Activated CD8-positive, alpha-beta memory T cell treated with anti-CD3 and anti-CD28 coated beads, Interleukin-2, amount 50 U/mL, for 24 hours (primary cell): ENCODE data around the gene AP5Z1.

Experiments used
- DNase-seq: peaks from one replicate; pipeline ENCODE4 v3.0.0-alpha.2; 2020; ENCODE audit errors: extremely low read depth

Gene AP5Z1

DNA sequence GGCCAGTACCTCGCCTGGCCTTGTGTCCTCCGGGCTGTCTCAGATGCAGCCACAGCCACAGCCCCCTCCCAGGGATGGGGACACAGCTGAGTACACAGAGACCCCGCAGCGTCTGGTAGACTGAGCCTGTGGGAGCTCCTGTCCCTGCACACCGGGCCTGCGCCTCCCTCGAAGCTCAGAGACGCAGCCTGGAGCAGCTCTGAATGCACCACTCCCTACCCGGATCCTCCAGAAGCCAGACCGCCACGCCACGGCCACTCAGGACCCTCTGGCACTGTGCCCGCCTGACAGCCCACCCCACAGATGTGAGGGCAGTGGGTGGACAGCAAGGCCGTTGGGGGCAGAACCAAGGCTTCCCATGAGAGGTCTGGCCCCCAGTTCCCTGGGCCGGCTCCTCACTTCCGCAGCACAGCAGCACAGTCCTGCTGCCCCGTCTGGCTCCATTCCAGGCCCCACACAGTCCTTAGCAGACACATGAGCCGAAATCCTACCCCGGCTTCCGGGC, 45.6 kb downstream of the AP5Z1 start:
- no peak for DNase-seq

DNA sequence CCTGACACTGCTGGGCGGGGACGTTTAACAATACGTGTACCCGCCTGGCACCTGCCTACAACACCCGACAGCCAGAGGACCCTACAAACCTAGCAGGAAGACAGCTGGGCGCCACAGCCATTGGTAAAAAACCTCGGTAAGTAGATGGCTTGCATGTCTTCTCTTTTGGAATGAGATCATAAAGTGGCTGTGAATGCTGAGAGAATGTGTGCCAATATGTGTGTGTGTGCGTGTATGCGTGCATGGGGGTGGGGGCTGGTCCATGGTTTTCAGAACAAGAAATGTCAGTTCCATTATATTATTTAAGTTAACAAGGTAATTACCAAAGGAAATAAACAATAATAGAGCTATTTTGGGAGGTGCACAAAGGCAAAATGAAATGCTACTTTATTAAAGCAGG, 47.3 kb downstream of the AP5Z1 start:
- DNase-seq = no peak

GRCh38 chr7:4823441-4824119, 48.2 kb downstream of the AP5Z1 start:
- no peak for DNase-seq

DNA sequence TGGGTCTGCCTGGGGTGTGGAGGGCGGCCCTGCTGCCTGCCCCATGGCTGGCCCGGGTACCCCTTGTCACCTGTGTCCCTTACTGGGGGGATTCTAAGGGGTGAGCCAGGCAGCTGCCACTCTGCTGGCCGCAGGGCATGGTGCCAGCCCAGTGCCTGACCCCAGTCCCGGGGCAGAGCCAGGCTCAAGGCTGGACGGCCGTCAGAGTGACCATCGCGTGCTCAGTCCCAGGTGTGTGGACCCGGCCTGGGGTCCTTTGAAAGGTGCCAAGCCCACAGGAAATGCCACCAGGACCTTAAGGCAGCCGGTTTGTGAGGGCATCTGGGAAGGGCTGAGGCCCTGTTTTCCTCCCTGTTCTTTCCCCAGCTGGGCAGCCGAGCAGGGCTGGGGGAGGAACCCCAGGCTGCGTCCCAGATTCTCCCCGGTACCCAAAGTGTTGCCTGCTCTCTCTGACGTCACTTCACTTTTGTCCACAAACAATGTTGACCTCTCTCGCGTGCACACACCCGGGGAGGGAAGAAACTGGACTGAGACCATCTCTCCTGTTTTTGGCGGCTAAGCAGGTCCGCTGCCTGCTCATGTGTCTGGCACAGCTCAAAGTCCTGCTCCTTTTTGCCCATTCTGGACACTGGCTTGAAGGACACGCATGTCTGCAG, 48.8 kb downstream of the AP5Z1 start:
- no peak for DNase-seq

GRCh38 chr7:4825081-4825480, 49.7 kb downstream of the AP5Z1 start:
- DNase-seq = no peak

GRCh38 chr7:4828720-4829383, 53.4 kb downstream of the AP5Z1 start:
- no peak for DNase-seq

- DNase-seq = peak; percentile 18
Observed at GRCh38 chr7:4830176-4830575, 54.8 kb downstream of the AP5Z1 start.

DNA sequence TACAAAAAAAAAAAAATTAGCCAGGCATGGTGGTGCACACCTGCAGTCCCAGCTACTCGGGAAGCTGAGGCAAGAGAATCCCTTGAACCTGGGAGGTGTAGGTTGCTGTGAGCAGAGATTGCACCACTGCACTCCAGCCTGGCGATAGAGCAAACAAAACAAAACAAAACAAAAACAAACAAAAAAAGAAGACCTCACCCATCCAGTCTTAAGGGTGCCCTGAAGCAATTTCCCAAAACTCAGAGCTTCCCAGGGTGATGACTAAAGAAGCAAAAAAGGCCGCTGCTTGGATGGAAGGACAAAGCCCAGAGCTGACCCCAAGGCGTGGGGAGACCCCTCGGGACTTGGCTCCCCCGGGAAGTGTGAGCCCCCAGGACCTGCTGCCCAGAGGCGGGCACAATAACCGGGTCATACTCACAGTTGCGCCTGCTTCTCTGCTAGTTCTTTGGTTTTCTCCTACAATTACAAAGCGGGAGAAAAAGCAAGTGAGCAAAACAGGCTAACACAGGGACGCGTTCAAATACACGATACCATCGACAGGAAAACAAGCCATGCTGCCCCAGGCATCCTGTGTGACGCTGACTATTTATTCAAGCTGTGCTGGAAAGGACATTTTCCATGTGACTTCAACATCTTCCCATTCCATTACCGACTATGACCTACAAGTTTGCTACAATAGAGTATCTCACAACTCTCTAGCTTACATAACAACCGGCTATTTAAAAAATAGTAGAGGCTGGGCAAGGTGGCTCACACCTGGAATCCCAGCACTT, 56.5 kb downstream of the AP5Z1 start:
- DNase-seq = no peak

GRCh38 chr7:4832711-4833110, 57.3 kb downstream of the AP5Z1 start:
- DNase-seq = no peak

DNA sequence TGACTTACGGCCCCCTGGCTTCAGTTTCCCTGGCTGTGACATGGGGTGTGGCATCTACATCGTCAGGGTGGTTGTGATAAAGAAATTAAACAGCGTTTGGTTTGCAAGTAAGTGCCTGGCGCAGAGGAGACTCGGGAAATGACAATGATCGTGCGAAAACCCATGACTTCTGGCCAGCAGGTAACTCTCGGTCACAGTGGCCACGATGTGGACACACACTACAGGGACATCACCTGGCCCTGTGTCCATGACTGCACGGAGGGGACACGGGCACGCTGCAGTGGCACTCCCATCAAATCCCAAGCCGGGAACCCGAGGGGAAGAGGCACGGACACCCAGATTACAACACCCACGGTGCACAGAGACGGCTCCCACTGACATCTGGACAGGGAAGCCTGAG, 57.8 kb downstream of the AP5Z1 start:
- DNase-seq = no peak

DNA sequence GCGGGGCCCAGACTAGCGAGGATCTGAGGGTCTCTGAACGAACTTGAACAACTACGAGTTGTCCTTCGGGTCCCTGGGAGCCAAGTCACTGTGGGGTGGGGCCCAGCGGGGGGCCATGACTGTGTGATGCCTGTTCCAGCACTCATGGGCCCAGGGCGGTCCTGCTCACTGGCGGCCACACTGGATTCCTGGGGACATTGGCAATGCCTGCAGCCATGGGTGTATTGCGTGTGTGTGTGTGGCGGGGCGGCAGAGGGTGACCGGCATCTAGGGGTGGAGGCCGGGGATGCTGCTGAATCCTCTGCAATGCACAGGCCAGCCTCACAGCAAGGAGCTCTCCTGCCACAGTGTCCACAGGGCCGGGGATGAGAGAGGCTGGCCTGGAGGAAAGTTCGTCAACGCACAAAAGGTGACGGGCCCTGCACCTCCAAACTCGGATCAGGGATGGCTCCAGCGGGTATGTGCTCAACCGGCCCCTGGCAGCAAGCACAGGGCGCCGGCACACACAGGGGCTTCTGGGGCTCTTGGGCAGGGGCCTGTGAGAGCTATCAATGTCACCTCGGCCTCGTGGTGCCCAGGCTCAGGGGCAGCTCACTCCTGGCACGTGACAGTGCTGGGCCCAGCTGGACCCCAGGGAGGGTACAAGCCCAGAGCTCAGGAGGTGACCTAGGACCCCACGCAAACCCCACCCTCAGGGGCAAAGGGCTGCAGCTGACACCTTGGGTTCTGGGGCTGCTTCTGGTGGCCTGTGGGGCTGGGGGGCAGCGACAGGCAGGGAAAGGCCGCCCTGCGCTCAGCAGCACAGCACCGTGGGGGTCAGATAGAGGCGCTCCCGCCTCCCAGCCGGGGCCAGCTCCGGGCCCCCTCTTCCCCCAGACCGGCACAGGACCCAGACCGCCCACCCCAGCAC, 58.5 kb downstream of the AP5Z1 start:
- no peak for DNase-seq

DNA sequence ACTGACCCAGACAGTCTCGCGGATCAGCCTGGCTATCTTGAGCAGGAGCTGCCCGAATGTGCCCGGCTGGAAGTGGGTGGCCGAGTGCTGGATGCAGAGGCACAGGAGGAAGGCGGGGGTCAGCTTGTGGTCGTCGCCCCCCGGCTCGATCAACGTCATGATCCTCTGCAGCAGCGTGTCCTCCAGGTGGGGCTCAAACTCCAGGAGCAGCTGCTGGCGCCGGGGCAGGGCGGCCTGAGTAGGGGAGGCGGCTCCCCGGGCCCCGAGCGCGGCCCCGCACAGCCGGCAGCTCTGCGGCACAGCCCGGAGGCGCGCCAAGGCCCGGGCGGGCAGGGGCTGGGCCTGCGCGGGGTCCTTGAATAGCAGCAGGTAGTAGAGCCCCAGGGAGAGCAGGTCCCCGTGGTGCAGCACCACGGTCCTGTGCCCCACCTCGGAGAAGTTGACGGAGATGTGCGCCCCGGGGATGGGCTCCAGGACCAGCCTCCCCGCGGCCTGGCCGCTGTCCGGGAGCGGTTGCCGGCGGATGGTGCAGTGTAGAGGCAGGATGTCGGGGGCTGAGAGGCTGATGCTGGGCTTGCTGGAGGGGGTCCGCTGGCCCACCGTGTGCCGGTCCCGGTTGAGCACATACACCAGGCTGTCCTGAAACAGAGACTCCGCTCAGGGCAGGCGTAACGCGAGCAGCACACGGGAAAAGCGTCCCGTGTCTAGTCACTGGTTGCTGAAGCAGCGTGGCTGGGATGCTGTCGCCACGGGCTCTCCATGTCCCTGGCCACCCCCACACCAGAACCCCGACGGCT, 59.4 kb downstream of the AP5Z1 start:
- DNase-seq = no peak

GRCh38 chr7:4835398-4836205, 60.2 kb downstream of the AP5Z1 start:
- no peak for DNase-seq

GRCh38 chr7:4836206-4836661, 60.8 kb downstream of the AP5Z1 start:
- DNase-seq = no peak

DNA sequence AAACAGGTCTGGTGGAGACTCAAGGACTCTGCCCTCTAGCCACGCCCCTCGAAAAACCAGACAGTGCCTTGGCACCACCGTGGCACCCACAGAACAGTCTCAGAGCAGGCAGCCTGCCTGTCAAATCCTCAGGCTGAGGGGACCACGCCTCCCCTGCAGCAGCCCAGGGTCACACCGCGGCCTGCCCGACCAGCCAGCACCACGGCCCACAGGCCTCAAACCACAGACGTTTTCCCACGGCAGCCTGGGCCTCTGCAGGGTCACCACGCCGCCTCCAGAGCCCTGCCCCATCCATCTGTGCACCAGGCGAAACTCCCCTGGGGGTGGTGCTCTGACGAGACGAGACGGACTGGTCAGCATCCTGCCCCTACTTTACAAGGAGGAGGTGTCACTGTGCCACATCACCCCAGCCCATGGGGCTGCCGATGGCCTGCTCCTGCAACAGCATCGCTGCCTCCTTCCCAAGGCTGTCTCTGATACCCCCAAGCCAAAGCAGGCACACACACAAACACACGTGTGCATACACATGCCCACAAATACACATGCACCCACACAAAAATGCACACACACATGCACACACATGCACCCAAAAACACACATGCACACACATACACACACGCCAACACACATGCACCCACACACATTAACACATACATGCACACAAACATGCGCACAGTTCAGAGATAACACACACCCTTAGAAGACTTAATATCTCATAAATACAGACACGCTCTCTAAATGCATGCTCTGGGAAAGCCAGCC, 61.8 kb downstream of the AP5Z1 start:
- DNase-seq = no peak

DNA sequence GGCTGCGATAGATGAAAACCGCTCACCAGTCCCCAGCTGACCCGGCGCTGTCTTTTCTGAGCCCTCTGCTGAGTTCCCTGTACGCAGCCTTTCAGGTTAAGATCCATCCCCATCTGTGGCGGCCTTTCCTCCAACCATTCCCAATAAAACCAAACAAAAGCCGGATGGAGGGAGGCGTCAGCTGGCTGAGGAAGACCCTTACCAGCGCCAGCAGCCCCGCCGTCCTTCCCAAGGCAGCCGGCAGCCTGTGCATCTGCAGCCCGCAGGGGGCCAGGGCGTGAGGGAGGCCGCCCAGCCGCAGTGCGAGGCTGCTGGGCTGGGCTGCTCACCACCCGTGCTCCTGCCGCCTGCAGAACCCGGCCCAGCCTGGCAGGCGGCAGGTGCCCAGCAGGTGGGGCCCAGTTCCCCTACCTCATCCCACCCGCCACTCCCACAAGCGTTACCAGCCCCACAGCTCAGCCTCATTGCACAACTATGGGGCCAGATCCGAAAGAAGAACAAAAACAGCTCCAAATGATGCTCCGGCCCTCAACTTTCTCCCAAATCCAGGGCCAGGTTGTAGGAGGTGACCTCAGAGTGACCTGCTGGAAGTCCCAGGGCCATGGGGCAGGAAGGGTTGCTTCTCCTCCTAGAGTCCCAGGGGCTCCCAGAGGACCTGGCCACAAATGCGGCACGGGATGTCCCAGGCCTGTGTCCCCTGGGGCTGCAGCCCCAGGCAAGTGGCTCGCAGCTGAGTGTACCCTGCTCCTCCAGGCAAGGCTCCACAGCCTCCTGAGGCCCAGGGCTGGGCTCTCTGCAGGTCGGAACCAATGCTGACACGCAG, 62.6 kb downstream of the AP5Z1 start:
- no peak for DNase-seq

DNA sequence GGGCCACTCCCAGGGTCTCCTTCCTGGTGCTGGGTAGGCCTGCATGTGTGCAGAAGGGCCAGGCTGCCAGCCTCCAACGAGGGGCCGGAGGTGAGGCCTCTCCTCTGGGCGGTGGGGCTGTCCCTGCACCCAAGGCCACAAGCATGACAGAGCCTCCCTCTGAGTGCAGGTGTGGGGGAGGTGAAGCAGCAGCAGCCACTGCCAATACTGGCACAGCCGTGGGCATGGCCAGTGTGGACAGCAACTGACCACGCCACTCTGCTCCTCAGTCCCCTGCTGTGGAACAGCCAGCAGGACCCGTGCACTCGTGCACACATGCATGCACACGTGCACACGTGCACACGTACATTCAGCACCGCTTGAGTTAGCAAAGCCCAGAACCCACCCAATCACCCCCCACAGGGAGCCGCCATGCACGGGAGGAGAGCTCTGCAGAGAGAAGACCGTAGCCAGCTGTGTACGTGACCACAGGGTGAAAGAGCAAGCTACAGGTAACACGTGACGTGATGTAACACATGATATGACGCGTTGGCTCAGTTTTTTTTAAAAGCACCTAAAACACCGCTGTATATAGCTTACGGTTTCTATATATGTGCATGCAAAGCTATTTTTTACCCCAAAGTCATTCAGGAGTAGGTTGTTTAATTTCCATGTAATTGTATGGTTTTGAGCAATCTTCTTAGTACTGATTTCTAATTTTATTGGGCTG, 63.4 kb downstream of the AP5Z1 start:
- DNase-seq = no peak
